ENCODE measurements around the gene C17orf67.
"Not testable (repeated sequence)": the region's sequence is repeated elsewhere in the genome, so short reads cannot be mapped to it uniquely, and the experiment has no call there.

Gene C17orf67

DNA sequence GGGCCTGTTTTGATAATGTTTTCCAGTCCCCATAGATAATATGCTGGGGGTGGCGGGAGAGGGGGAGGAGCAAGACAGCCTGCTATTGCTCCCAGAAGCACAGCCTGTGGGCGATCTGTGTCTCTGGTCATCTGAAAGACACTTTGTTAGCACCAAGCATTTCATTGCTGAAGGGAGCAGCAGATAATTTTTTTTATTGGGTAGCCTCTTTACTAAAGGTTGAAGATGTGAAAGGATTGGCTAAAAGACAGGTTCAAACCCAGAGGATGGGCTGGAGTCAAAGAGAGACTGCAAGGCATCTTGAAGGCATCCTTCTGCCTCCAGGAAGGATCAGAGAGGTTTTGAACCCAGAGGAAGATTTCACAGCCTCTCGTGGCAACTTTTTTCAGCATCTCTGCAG is 60.6 kb downstream of the C17orf67 start:
- no peak for DNase-seq
- no peak for ATAC-seq

- ATAC-seq (no peak), DNase-seq (no peak)
Measured at GRCh38 chr17:56772442-56772841, 61.3 kb downstream of the C17orf67 start.

DNA sequence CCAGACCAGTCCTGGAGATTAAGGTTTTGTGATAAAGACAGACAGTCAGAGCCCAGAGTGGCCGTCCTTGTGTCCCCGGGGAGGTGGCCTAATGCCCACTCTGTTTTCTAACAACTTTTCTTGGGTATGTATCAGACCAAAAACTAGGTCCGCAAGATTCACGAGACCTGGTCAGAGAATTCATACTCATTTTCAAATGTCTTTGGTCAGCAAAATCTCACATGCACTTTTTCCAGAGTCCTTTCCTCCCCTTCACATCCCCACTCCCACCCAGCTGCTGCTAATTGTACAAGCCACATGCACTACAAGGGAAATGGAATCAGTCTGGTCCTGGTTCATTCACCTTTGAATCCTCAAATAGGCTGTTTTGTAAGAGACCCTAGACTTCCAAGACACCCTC is 61.7 kb downstream of the C17orf67 start:
- no peak for DNase-seq
- no peak for ATAC-seq

- no peak for DNase-seq
- no peak for ATAC-seq
Measured at GRCh38 chr17:56771563-56771962, 62.2 kb downstream of the C17orf67 start.

DNA sequence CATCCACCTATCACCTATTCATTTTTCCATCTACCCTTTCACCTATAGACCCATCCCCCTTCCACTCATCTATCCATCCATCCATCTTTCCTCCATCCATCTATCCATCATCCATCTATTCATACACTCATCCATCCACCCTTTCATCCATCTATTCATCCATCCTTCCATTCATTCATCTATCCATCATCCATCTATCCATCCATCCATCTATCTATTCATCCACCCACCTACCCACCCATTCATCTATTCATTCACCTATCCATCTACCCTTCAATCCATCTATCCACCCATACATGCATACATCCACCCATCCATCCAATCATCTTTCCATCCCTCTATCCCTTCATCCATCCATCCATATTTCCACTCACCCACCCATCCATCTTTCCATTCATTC is 63.3 kb downstream of the C17orf67 start:
- no peak for DNase-seq
- ATAC-seq: no peak

DNA sequence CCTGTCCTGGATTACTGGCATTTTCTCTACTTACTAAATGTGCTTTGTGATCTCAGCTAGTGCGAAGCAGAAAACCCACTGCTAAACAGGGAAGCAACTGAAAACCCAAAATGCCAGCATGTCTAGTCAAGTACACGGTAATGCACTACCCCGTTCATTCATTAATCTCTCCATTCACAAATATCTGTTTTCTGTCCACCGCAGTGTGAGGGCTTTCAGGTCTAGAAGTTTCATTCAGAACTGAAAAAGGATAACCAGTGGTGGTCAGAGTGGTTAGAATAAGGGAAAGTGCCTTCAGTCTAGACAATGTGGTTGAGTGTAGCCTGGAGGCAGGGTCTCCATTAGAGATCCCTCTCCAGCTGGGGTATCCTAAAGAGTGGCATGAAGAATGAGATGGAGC is 68.3 kb downstream of the C17orf67 start:
- ATAC-seq: no peak

DNA sequence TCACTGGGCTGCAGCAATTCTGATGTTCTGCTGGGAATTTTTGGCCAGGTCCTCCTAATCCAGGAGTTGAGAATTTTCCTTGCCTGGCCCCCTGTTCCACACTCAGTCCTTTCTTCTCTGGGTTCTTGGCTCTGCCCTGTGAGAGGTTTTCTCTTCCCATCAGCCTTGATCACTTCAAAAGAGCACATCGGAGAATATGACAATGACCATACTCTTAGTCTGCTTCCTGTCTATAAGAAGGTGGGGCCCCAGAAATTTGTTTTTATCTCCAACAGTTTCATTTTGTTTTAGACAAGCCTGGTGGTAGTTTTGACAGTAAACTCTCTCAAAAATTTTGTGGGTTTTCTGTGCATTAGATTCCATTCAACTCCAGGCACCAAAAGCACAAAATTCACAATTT is 70.7 kb downstream of the C17orf67 start:
- DNase-seq (no peak), ATAC-seq (peak; percentile 87)

More for the DNA sequence above, 68.3 kb downstream of the C17orf67 start:
- DNase-seq: no peak

DNA sequence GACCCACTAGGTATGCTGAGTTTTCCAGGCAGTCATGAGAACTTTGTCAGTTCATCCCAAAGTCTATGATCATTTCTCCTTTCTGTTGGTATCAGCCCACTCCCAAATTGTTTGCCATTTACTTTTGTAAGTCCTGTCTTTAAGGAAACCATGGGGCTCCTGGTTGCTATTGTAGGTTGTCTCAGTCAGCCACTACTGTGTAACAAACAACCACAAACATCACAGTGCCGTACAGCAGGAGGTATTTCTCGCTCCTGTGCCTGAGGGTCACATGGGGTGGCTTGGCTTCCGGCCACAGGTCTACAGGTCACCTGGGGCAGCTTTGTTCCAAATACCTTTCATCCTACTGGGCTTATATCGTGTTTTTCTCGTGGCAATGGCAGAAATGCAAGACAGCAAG is 71.6 kb downstream of the C17orf67 start:
- DNase-seq: no peak

DNA sequence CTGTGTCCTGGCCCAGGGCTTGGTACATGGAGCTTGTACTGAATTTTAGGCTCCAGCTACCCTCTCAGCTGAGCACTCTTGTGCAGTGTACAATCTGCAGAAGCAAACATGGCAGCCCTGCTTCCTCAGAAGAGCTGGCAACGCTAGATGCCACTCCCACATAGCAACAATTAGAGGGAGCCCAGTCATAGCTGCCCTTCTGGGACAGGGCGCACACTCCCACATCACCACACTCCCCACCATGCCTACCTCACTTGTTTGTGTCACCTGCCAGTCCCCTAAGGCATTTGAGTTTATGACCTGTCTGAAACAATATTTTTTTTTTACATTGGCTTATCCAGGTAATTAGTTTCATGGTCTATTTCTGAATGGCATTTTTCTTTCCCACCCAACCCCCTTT is 72.3 kb downstream of the C17orf67 start:
- peak; percentile 52 for ATAC-seq
- DNase-seq: no peak

More for the DNA sequence above, 71.6 kb downstream of the C17orf67 start:
- ATAC-seq: no peak

- not testable (repeated sequence) for DNase-seq, ATAC-seq
Measured at GRCh38 chr17:56757611-56758010, 76.1 kb downstream of the C17orf67 start.

- ATAC-seq: peak; percentile 53
- DNase-seq: no peak
Measured at GRCh38 chr17:56756536-56756935, 77.2 kb downstream of the C17orf67 start.

DNA sequence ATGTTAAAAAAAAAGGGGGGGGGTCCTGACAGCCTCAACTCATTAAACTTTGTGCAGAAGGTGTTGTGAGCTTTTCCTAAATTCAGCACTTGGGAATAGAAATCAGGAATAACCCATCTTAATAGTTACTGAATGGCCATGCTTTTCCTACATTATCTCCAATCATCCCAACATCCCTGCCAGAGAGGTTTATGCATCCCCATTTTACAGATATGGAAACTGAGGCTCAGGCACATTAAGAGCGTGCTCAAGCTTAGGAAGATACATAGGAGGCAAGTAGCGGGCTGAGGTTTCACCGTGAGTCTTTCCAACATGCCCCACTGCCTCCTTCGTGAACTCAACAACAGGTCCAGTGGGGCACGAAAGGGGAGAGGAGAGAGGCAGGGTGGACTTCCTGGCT is 78.4 kb downstream of the C17orf67 start:
- ATAC-seq (no peak), DNase-seq (no peak)

- DNase-seq (no peak), ATAC-seq (no peak)
Measured at GRCh38 chr17:56754523-56755208, 79.1 kb downstream of the C17orf67 start.

DNA sequence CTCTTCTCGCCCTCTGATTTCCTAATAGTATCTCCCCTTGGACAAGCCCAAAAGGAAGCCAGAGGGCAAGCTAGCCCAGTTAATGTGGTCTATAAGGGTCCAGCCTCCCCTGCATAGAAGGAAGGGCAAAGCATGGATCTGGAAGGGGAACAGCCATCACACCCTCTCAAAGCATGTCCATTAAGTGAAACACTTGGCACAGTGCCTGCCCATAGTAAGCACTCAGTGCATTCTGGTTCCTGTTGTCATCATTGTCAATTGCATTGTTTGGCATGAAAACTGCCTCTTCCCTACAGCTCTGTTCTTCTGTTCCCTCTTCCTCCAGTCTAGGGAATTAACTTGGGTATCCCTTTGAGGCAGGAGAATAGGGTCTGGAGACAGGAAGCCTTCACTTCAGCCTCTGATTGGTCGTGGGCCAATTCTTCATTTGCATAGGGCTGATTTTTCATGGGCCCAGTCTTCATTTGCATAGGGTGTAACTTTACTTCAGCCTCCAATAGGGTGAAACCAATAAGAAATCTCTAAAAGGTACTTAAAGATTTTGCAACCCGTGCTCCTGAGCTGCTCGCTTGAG is 81.4 kb downstream of the C17orf67 start:
- DNase-seq (no peak), ATAC-seq (no peak)

GRCh38 chr17:56751145-56751738 is 82.5 kb downstream of the C17orf67 start:
- DNase-seq: no peak
- ATAC-seq: no peak

DNA sequence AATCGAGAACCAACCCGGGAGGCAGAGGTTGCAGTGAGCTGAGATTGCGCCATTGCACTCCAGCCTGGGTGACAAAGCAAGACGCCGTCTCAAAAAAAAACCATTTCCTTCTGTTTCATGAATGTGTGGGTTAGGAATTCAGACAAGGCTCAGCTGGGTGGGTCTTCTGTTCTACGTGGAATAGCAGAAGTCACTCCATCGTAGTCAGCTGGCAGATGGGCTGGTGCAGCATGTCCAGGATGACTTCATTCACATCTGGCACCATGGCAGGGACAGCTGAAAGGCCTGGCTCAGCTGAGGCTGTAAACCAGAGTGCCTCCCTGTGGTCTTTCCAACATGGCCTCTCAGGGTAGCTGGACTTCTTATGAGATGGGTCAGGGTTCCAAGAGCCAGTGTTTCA is 89.0 kb downstream of the C17orf67 start:
- DNase-seq (no peak), ATAC-seq (no peak)

GRCh38 chr17:56742601-56743000 is 91.1 kb downstream of the C17orf67 start:
- no peak for DNase-seq
- no peak for ATAC-seq
